Lower leg skin (tissue), 4 donors: Measurements from ENCODE around the gene SMAP2. TPM values are rescaled to one million over a fixed set of nuclear protein-coding genes. Genes with fewer than 3 reads are reported as not detected.

Experiments used
- DNase-seq, 2 donors: peaks; one replicate each; pipeline ENCODE4 v3.0.0-alpha.2; 2019; ENCODE audit warnings: low spot score in 2 of 2
- H3K4me3 ChIP-seq: fragments of 200-600 bp; sonication (generic); 2 replicates; pipeline ENCODE4 v1.5.1; 2017; ENCODE audit warnings: mild to moderate bottlenecking, low read depth; ENCODE audit not compliant: poor library complexity, severe bottlenecking
- POLR2A ChIP-seq, 2 donors: fragments of 450-650 bp; IDR thresholded peaks; one replicate each; pipeline ENCODE4 v1.6.1; 2016 to 2017; ENCODE audit warnings: antibody characterized with exemption in 2 of 2, mild to moderate bottlenecking in 1 of 2, moderate library complexity in 1 of 2
- WGBS, 2 donors: methylation state at CpG; one replicate each; pipeline ENCODE4 v1.1.5; 2018; 5-methylcytosine and 5-hydroxymethylcytosine counted together
- intact Hi-C: fragments of 100-400 bp; cut with DNase I; formaldehyde crosslinking; loops from one replicate; pipeline ENCODE4 v1.15.0; 2023; ENCODE audit warnings: low total_unique reads
- total RNA-seq, 4 donors: library from RNA; depleted of rRNA; stranded (reverse); fragments of >200 nt; gene quantifications; one replicate each; pipeline ENCODE4 v1.1.0, GENCODE V29; 2016
- TF ChIP-seq, protein P1 (sequence below), 3 donors: fragments of 450-650 bp; IDR thresholded peaks; one replicate each; pipeline ENCODE4 v1.5.1; 2016; ENCODE audit warnings: antibody characterized with exemption in 3 of 3, mild to moderate bottlenecking in 3 of 3, moderate library complexity in 2 of 3

SMAP2 gene
- total RNA-seq, 4 donors from 2014 or later: 34.2 to 69.5 (median 43.7) TPM

DNA sequence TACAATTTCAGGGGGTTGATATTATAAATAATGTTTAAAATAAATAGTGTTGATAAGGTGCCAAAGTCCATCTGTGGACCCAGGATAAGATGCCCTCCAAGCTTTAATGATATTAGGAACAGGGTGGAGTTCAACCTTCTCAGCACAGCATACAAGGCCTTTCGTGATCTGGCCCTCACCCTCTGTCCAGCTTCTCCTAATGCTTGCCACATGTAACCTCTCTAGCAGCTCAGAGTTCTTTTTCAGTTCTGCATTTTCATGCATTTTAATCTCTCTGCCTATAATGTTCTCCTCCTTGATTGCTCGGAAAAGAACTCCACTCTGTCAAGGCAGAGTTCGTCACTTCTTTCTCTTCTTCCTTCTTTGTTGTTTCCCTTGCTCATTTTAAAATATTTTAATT is 21.4 kb upstream of the SMAP2 start:
- TF ChIP-seq, protein P1, sequence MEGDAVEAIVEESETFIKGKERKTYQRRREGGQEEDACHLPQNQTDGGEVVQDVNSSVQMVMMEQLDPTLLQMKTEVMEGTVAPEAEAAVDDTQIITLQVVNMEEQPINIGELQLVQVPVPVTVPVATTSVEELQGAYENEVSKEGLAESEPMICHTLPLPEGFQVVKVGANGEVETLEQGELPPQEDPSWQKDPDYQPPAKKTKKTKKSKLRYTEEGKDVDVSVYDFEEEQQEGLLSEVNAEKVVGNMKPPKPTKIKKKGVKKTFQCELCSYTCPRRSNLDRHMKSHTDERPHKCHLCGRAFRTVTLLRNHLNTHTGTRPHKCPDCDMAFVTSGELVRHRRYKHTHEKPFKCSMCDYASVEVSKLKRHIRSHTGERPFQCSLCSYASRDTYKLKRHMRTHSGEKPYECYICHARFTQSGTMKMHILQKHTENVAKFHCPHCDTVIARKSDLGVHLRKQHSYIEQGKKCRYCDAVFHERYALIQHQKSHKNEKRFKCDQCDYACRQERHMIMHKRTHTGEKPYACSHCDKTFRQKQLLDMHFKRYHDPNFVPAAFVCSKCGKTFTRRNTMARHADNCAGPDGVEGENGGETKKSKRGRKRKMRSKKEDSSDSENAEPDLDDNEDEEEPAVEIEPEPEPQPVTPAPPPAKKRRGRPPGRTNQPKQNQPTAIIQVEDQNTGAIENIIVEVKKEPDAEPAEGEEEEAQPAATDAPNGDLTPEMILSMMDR (IDR thresholded peaks at IDR 0.05): no peak
- no peak for TF ChIP-seq POLR2A (IDR thresholded peaks at IDR 0.05)
- DNase-seq: no peak
- WGBS, 2 donors: 83 to 88% methylated on average over 3 of the region's 3 CpGs
- intact Hi-C loops: no loop called here
- H3K4me3 ChIP-seq: no peak overlapping the region

DNA sequence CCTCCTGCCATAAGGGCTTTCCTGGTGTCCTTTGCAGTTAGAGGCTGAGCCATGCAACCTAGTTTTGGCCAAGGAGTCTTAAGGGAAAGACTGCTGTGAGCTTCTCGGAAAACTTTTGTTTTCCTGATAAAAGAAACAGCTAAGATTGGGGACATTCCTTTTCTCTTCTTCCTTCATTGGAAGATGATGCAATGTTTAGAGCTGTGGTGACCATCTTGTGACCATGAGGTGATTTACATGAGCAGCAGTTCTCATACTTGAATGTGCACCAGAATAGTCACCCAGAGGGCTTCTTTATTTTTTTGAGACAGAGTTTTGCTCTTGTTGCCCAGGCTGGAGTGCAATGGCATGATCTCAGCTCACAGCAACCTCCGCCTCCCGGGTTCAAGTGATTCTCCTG is 20.4 kb upstream of the SMAP2 start:
- intact Hi-C loops: no loop called here
- DNase-seq: no peak
- 82 to 92% methylated on average over 3 of the region's 3 CpGs for WGBS, 2 donors
- no peak for TF ChIP-seq POLR2A (IDR thresholded peaks at IDR 0.05)
- TF ChIP-seq, protein P1 (IDR thresholded peaks at IDR 0.05): no peak
- H3K4me3 ChIP-seq: no peak overlapping the region

DNA sequence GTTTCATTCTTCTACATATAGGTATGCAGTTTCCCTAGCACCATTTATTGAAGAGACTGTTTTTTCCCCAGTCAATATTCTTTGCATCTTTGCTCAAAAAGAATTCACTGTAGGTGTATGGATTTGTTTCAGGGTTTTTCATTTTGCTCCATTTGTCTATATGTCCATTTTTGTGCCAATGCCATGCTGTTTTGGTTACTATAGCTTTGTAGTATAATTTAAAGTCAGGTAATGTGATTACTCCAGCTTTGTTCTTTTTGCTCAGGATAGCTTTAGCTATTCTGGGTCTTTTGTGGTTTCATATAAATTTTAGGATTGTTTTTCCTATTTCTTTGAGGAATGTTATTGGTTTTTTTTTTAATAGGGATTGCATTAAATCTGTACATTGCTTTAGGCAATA is 15.9 kb upstream of the SMAP2 start:
- TF ChIP-seq POLR2A (IDR thresholded peaks at IDR 0.05): no peak
- TF ChIP-seq, protein P1 (IDR thresholded peaks at IDR 0.05): no peak
- H3K4me3 ChIP-seq: no peak overlapping the region
- intact Hi-C loops: no loop called here
- DNase-seq: no peak

DNA sequence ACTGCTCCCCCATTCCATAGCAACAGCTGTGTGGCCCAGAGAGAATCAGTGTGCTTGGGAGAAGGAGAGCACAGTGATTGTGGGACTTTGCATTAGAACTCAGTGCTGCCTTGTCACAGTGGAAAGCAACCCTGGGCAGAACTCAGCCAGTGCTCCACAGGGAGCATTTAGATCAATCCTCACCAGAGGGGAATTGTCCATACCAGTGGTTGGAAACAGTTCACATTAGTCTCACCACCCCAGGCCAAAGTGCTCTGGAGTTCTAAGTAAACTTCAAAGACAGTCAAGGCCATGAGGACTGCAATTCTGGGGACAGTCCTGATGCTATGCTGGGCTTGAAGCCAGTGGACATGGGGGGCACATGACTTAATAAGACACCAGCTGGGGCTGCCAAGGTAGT is 12.9 kb upstream of the SMAP2 start:
- intact Hi-C loops: no loop called here
- H3K4me3 ChIP-seq: no peak overlapping the region
- no peak for TF ChIP-seq POLR2A (IDR thresholded peaks at IDR 0.05)
- TF ChIP-seq, protein P1 (IDR thresholded peaks at IDR 0.05): no peak
- no peak for DNase-seq

DNA sequence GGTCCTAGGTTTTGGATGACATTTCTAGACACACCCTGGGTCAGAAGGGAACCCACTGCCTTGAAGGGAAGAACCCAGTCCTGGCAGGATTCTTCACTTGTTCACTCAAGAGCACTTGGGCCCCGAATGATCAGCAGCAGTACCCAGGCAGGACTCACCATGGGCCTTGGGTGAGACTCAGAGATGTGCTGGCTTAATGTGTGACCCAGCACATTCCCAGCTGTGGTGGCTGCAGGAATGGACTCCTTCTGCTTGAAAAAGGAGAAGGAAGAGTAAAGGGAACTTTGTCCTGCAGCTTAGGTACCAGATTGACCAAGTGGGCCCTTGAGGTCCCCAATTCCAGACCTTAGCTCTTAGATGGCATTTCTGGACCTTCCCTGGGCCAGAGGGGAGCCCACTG is 12.3 kb upstream of the SMAP2 start:
- no peak for DNase-seq
- WGBS, 2 donors: 91 to 94% methylated on average over 1 of the region's 1 CpG
- no peak overlapping the region for H3K4me3 ChIP-seq
- TF ChIP-seq, protein P1 (IDR thresholded peaks at IDR 0.05): no peak
- TF ChIP-seq POLR2A (IDR thresholded peaks at IDR 0.05): no peak
- intact Hi-C loops: no loop called here

DNA sequence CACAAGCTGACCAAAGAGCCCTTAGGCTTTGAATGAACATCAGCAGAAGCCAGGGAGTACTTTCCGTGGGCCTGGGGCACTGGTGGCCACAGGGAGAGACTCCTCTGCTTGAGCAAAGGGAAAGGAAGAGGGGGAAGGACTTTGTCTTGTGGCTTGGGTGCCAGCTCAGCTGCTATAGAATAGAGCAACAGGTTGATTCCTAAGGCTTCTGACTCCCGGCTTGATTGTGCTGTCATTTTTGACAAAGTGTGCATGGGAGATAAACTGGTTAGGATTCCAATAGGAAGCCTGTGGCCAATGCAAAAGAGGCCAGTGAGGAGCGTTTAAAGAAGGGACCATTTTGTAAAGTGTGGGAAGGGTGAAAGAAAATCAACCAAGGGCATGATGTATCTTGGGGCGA is 11.9 kb upstream of the SMAP2 start:
- H3K4me3 ChIP-seq: no peak overlapping the region
- no peak for TF ChIP-seq POLR2A (IDR thresholded peaks at IDR 0.05)
- TF ChIP-seq, protein P1 (IDR thresholded peaks at IDR 0.05): no peak
- 93 to 94% methylated on average over 4 of the region's 4 CpGs for WGBS, 2 donors
- no peak for DNase-seq
- intact Hi-C loops: no loop called here
